Activated CD4-positive, CD25-positive, alpha-beta regulatory T cell treated with anti-CD3 and anti-CD28 coated beads, Interleukin-2, amount 50 U/mL, for 24 hours (primary cell): ENCODE measurements around the gene CDHR3.

ENCODE experiments used
- ATAC-seq, 2 donors: fragments of 150-1000 bp; cut with Tn5 transposase; one replicate each; pipeline ENCODE4 v1.10.0; 2021; ENCODE audit warnings: mild to moderate bottlenecking in 1 of 2, moderate library complexity in 1 of 2

Gene CDHR3

DNA sequence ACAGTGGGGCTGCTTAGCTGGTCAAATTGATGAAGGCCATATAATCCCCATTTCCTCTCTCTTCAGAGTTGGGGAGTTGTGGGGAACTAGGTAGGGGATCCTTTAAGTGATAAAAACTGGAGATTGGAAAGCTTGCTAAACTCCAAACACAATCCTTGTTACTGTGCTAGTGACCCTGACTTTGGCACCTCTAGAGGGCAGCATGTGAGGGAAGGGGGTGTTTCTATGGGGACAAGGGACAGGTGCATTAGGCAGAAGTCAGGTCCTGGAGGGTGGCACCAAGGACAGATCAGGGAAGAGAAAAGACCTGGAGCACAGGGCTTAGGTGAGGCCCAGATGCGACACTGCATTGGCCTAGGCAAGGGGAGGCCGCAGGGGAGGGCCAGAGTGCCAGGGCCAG is 66.9 kb downstream of the CDHR3 start:
- no peak for ATAC-seq

DNA sequence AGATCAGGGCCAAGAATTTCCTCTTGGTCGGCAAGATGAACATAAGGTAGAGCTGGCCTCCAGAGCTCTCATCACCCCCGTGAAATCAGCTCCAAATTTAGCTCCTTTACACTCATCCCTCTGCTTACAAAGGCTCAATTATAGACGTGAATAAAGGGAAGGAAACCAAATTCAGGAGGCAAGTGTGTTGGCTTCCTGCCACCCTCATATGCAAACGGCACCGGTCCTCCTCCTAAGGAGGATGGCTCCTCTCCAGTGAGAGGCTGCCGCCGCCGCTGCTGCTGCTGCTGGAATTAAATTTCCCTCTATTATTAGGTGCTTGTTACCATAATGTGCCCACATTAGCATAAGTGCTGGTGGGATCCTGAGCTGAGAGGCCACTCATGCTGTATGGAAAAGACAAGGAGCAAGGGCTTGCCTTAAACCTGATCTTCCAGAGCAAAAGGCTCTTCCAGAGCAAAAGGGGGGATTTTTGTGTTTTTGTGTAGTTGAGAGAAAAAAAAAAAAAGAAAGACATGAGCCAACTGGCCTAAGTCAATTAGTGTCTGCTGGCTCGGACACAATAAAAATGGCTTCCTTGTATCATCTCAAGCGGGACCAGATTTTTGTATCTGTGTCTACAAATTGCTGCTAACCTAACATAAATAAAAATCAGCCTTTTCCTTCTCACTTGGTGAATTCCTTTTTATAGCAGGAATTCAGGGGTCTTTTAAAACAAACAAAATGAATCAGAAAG is 68.4 kb downstream of the CDHR3 start:
- ATAC-seq, result no peak

DNA sequence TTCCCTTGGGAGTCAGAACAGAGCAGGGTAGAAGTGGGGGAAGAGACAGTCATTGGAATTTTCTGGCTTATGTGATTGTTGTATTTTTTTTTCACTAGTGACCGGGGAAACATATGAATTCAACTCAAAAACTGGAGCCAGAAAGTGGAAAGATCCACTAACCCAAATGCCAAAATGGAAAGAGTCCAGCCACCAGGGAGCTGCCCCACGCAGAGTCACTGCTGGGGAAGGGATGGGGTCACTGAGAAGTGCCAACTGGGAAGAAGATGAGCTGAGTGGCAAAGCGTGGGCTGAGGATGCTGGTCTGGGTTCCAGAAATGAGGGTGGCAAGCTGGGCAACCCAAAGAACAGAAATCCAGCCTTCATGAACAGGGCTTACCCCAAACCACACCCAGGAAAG is 69.2 kb downstream of the CDHR3 start:
- no peak for ATAC-seq

DNA sequence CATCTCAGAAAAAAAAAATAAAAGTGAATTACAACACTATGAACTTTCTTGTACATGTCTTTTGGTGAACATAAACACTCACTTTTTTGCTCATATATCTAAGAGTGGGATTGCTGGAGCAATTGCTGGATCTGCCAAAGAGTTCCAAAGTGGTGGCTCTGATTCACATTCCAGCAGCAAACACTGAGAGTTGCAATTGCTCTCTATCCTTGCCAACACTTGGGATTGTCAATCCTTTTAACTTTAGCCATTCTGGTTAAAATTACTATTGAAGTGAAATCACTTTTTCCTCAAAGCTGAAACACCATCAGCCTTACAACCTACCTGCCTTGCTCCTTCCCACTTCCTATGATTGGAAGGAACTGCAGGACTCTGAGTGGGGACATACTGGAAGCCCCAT is 70.7 kb downstream of the CDHR3 start:
- ATAC-seq, result no peak

DNA sequence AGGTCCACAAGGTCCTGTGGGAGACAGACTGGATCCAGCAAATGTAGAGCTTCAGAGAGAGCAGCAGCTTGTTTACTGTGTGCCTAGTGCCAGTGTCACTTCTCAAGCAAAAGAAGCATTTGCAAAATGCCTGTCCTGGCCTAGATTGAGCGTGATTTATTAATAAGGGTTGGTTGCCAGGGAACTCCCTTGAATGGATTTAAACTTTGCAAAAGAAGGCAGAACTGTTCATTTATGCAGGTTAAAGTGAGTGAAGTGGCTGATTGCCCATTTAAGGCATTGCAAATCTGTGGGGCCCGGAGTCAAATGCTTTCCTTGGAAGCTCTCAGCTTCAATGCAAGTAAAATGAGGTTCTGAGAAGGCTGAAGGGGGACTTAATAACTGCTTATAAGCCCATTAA is 71.3 kb downstream of the CDHR3 start:
- no peak for ATAC-seq

DNA sequence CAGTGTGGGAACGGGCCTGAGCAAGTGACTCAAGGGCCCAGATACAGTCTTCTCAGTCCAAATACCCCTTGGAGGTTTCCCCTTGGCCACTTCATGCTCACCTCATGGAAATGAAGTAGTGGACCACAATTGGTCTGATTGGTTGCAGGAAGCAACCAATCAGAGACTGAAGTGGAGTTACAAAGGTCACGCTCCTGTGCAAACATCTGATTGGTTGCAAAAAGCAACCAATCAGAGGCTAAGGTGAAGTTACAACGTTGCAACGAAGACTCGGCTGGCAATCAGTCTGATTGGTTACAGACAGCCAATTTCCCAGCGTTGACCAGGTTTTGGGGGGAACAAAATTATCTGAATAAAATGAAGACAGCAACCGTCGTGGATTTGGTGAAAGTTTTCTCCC is 72.5 kb downstream of the CDHR3 start:
- ATAC-seq, result no peak

DNA sequence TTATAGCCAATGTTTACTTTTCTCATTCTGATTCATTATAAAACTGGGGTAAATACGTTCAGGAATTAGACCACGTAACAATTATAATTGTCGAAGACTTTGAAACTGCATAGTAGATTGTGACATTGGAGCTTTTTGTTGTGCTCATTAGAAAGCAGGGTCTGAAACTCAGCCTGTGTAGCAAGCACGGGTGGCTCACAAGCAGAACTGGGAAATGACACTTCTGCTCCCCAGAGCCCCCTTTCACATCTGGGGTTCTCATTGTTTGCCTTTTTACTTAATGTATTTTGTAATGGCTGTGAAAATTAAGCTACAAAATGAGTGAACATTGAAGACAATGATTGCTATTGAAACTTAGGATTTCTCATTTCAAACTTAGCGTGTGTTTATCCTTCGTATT is 72.9 kb downstream of the CDHR3 start:
- no peak for ATAC-seq

DNA sequence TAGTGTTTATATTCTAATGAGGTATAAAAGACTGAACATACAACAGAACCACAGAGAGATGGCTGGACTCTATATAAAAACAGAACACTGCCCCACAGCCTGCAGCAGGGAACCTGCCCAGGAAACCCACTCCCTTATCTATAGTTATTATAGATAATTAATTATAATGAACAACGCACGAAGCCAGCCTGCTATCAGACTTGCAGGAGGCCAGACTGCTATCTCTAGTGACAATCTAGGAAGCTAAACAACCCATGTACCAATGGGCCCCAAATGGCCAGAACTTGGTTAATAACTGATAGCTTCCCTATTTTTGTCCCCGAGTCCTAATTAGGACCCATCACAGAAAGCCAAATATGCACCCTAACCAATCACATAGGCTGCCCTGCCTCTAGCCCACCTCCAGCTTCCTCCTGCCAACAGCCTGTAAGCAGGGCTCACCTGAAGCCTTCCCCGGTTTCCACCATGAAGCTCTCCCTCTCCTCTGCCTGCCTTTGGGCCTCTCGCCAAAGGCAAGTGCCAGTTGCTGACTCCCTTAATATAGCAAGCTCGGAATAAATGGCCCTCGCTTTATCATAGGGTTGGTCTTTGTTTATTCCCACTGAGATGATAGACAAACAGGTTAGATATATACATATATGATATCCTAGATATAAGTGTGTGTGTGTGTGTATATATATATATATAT is 74.6 kb downstream of the CDHR3 start:
- ATAC-seq, result no peak

DNA sequence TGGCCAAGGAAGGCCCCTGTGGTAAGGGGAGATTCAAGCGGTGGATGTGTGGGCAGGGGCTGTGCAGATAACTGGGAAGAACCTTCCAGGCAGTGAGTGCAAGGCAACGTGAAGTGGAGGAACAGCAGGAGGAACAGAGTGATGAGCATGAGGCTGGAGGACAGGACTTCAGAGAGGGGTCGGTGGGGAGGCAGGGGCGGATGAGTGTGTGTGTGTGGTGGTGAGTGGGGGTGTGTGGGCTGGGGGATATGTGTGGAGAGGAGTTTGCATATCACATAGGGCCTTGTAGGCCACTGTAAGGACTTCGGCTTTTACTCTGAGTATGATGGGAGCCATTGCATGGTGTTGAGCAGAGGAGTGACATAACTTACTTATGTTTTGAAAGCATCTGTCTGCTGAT is 75.2 kb downstream of the CDHR3 start:
- ATAC-seq, result no peak

DNA sequence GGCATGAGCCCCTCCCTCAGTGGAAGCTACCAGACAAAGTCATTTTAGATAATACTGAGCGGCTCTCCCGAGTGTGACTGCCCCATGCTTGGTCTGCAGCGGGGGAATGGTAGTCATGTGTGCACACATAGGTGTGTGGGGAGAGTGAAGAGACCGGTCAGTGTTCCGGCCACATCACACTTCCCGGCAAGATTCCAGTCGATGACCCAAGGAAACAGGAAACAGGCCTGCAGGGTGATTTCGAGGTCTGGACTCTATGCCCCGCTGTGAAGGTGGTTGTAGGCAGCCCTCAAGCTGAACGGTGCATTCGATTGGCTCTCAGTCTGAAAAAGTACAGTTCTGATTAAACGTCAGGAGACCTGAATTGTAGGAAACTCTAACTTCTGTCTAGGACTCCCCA is 75.9 kb downstream of the CDHR3 start:
- ATAC-seq, result no peak

DNA sequence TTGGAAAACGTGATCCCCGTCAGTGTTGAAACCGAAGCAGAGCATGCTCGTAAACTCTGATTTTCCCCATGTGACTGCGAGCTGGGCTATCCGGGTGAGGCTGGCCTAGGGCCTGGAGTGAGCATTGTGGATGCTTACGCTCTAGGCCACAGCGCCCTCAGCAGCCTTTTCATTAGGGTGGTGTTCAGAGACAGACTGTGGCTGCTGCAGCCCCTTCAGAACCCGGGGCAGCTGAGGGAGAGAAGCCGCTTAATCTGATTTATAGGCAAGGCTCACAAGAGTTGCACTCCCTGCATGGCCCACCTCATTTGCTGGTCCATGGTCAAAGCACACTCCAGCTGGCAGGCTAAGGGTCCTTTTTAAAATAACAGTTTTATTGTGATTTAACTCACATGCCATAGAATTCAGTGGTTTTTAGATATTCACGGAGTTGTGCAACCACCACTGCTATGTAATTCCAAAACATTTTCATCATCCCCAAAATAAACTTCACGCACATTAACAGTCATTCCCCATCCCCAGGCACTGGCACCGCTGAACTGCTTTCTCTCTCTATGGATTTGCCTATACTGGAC is 76.5 kb downstream of the CDHR3 start:
- ATAC-seq, result no peak

DNA sequence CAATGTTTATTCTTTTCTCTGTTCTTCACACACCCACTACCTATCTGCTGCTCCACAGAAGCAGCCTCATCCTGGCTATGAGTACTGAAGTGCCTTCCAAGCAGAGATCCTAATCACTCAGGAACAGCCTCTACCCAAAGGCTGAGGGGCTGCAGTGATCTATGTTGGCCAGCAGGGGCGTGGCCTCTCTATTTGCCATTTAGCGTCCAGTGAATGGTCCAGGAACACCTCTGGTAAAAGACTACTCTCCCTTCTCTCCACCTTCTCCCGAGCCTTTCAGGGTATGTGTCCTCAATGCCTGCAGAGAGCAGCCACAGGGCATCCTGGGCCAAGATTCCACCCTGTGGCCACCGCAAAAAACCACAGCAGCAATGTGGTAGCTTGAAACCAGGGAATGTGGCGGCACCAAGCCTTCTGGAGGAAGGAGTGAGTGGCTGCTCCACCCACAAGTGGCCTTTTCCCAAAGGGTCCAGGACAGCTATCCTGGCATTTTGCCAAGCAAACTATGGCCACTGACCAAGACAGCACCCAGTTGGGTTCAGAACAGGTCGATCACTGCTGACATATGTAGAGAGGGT is 78.2 kb downstream of the CDHR3 start:
- no peak for ATAC-seq

DNA sequence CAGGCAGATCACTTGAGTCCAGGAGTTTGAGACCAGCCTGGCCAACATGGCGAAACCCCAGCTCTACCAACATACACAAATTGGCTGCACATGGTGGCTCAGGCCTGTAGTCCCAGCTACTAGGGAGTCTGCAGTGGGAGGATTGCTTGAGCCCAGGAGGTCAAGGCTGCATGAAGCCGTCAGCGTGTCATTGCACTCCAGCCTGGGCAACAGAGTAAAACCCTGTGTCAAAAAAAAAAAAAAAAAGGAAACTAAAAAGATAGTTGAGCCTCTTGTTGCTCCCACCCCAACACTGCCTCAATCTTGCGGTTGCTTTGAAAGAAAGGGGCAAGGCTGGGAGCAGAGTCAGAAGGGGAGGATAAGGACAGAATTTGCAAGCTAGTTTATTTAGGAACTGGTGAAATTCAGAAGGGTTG is 79.1 kb downstream of the CDHR3 start:
- no peak for ATAC-seq

DNA sequence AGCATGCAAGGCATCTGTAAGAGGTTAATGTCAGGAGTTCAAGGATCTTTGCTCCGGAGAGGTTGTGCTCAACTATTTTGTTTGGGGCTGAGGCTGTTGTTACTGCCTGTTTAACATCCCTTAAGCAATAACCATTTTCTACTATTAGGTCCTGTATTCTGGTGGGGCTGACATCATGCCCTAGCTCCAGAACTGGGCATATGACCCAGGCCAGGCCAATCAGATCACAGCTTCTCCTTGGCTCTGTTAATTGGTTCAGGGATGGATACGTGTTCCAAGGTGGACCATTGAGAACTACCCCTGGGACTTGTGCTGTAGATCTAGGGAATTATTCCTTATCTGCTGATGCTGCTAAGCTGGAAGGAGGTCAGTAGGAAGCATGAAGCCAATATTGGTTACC is 82.1 kb downstream of the CDHR3 start:
- ATAC-seq, result no peak

DNA sequence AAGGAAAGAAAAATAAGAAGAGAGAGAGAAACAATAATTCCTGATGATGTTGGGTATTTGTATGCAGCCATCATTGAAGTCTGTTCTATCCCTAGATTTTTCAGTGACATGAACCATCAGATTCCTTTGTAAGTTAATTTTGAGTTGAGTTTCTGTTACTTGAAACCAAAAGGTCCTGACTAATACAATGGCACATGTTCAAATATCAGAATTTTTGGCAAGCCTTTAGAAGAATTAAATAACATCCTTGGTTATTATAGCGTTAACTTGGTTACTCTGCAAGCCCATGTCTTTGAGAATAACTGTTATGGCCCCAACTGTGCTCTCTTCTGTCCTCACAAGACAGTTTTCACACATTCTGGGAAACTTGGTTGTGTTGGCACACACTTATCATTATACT is 82.5 kb downstream of the CDHR3 start:
- no peak for ATAC-seq

DNA sequence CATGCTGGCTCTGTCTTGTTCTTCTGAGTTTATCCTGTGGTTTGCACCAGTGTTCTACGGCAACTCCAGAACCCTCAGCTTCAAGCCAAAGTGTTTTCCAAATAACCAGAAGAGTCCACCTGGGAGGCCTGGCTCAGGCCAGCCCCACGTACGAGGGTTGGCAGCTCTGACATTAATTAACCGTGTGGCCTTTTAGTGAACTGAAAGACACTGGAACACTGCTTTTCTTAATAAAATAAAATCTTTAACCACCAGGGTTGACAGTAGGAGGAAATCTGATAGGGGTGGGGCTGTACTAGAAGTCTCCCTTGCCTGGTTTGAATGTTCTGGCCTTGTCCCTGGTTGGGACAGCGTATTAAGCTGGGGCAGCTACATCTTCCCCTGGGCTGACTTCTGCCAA is 84.1 kb downstream of the CDHR3 start:
- ATAC-seq, result no peak

DNA sequence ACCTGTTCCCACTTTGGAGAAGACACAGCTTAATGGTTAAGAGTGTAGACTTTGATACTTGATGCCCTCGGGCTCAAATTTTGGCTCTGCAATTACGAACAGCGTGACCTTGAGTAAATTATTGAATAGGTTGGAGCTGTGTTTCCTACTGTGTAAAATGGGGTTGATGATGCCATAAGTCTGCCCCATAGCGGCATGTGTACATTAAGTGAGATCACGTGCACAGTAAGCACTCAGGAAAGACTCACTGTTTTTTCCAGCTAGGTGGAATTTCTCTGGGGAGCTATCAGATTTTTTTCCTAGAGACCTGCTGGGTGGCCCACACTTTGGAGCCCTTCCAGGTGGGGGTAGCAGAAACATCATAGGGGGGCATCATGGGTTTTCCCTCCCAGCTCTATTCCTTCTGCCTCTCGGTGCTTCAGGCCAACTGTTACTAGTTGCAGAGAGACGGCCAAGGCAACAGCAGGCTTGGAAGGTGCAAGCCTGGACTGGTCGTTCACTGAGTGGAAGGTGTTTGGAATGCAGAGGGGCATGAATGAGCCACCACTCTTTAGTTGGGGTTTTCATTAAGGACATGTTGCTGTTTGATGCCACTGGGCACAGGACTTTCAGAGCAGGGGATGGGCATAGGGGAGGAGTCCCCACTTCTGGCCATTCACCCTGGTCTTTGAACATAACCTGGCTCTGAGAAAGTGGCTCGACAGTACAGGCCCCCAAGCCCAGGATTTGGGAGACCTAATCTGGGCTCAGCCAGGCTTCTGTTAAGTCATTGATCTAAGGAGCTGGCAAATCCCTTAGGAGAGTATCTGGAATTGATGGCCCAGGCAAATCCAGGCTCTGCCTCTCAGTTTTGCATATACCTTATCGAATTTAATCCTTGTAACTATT is 85.0 kb downstream of the CDHR3 start:
- no peak for ATAC-seq

DNA sequence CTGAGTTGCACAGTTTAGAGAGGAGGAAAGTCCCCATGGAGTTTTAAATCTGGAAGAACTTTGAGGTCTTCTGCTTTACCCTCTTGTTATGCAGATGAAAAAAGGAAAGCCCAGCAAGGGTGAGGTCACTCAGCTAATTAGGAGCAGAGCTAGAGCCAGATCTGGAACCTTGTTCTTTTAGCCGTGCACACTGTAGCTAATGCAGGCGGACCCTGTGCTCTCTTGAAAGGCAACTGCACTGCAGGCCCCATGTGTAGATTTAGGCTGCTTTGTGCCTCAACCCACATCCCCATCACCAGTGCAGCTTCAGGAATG is 85.6 kb downstream of the CDHR3 start:
- no peak for ATAC-seq

DNA sequence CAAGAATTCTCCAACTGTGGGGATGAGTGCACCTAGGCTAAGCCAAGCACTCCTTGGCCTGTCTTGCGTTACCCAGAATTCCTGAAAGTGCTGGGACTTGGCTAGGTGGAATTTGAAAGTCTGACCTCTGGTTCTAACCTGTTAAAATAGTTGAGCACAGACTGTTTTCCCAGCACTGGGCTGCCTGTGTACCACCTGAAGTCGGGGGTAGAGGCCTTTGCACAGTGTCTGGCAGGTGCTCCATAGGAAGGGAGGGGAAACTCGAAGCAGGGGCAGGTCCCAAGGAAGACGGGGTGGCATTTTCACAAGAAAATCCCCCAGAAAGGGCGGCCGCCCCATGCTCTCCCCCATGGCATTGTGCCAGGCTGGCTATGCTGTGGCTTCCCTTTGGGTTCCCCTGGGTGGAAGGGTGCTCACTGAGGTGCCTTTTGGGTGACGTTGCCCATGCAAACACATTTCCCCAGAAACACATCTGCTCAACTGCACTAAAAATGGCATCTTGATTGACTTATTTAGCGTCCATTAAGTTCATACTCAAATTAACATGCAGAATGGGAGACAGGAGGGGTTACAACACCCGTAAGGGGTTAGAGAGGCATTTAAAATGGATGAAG is 86.2 kb downstream of the CDHR3 start:
- ATAC-seq, result no peak

DNA sequence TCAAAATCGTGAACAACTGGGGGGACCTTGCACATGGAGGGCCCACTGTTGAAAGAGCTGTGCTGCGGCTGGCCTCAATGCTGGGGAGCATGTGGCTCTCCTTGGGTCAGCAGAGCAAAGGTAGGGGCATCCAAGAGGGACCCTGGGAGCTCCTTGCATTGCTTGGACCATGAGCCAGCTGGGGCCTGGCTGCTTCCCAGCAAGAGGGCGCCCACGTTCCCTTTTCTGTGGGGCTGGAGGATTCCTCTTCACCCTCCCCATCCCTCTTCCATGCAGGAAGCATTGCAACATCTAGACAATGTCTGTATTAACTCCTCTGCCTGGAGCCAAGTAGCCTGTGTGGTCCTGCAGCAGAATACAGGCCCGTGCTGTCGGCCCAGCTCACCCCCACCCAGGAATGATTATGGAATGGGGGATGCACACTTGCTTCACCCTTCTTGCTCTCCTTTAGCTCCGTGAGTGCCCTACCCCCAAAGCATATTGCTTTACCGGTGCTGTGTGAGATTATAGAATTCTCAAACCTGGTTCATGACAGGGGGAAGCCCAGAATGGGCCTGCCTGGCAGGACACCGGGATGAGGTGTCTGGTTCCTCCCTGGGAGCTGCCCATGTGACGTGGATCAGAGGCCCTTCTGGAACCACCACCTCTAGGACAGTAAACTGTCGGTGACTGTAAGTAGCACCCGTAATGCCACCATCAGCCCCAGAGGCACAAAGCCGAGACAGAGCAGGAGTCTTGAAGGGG is 87.1 kb downstream of the CDHR3 start:
- ATAC-seq, result no peak

DNA sequence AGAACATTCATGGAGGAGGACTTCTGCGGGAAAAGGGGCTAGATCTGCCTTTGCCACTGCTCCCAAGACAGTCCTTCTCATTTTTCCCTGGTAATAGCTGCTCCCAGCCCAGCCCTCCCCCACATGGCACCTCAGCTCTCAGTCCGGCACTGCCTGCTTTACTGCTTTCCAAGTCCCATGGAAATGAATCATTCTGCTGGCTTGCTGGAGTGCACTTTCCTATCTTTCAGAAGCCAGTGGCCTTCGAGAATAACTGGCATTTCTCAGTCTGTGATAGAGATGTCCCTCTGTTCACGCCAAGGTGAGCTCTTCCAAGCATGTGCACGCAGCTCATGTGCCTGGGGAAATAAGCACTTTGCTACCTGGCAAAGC is 87.7 kb downstream of the CDHR3 start:
- ATAC-seq, result no peak

DNA sequence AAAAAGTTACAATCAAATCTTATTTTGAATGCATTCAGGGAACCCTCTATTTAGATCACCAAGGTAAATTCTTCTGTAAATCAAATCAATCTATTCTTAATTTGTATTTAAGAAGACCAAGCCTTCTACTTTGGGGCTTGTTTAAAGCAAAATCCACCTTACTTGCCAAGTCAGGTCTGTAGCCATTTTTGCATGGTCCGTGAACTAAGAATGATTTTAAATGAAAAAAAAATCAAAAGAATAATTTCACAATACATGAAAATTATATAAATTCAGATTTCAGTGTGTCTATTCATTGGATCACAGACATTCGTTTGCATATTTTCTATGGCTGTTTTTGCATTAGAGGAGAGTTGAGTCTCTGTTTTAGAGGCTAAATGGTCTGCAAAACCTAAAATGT is 89.6 kb downstream of the CDHR3 start:
- no peak for ATAC-seq
